ENCODE results near the gene RMC1.
"Not testable (repeated sequence)": the region's sequence is repeated elsewhere in the genome, so short reads cannot be mapped to it uniquely, and the experiment has no call there.

- not testable (repeated sequence) for TF ChIP-seq SIN3A (IDR thresholded peaks at IDR 0.05; ENCODE audit: low read depth); CTCF (IDR thresholded peaks at IDR 0.05 in 2 of 3, conservative IDR thresholded peaks at IDR 0.05 in 1 of 3; ENCODE audit: borderline replicate concordance in 1 of 3, insufficient read depth in 1 of 3, low read depth in 2 of 3, low read length in 2 of 3); JUND (IDR thresholded peaks at IDR 0.05); ZBTB33 (IDR thresholded peaks at IDR 0.05; ENCODE audit: extremely low read depth, insufficient replicate concordance, low read length); YY1 (IDR thresholded peaks at IDR 0.05; ENCODE audit: extremely low read depth, insufficient replicate concordance, low read depth, low read length); EZH2 (IDR thresholded peaks at IDR 0.05); POLR2A (IDR thresholded peaks at IDR 0.05; ENCODE audit: borderline replicate concordance, extremely low read depth, insufficient read depth, insufficient read length); EZH2phosphoT487 (IDR thresholded peaks at IDR 0.05; ENCODE audit: borderline replicate concordance)
Observed at GRCh38 chr18:23577521-23577920, 74.2 kb downstream of the RMC1 start.

Data from HCT116 (cell line).